KMS-11 (cell line): ENCODE measurements around the gene WWTR1.

Experiments used
- H2AFZ ChIP-seq: fragments of 200-600 bp; sonication (generic); 2 replicates; pipeline ENCODE4 v1.6.1; 2016; ENCODE audit warnings: antibody characterized with exemption, mixed run types, low read depth
- H3K27ac ChIP-seq: fragments of 200-600 bp; sonication (generic); 2 replicates; pipeline ENCODE4 v1.6.1; 2016; ENCODE audit warnings: mild to moderate bottlenecking, mixed run types
- H3K27me3 ChIP-seq: fragments of 200-600 bp; sonication (generic); 2 replicates; pipeline ENCODE4 v1.6.1; 2017; ENCODE audit warnings: mild to moderate bottlenecking, low read depth, mixed run types, moderate library complexity; ENCODE audit not compliant: insufficient read depth
- H3K36me3 ChIP-seq: fragments of 200-600 bp; sonication (generic); 2 replicates; pipeline ENCODE4 v1.6.1; 2017; ENCODE audit warnings: mild to moderate bottlenecking, mixed run types; ENCODE audit not compliant: insufficient read depth
- H3K4me1 ChIP-seq: fragments of 200-600 bp; sonication (generic); 2 replicates; pipeline ENCODE4 v1.6.1; 2016; ENCODE audit warnings: mild to moderate bottlenecking, low read depth, mixed run types; ENCODE audit not compliant: poor library complexity, severe bottlenecking
- H3K4me2 ChIP-seq: fragments of 200-600 bp; sonication (generic); 2 replicates; pipeline ENCODE4 v1.7.0; 2016; ENCODE audit warnings: mild to moderate bottlenecking, mixed run types
- H3K4me3 ChIP-seq: fragments of 200-600 bp; sonication (generic); IDR thresholded peaks from 2 replicates; pipeline ENCODE4 v1.6.1; 2017; ENCODE audit warnings: low read depth, low read length, mixed read lengths; ENCODE audit not compliant: insufficient read depth
- H3K79me2 ChIP-seq: fragments of 200-600 bp; sonication (generic); 2 replicates; pipeline ENCODE4 v1.6.1; 2016; ENCODE audit warnings: low read depth, mixed run types; ENCODE audit not compliant: insufficient read depth
- H3K9ac ChIP-seq: fragments of 200-600 bp; sonication (generic); 2 replicates; pipeline ENCODE4 v1.6.1; 2016; ENCODE audit warnings: mild to moderate bottlenecking, mixed run types
- H4K20me1 ChIP-seq: fragments of 200-600 bp; sonication (generic); 2 replicates; pipeline ENCODE4 v1.6.1; 2016; ENCODE audit warnings: mild to moderate bottlenecking, mixed run types; ENCODE audit not compliant: insufficient read depth
- CTCF ChIP-seq: fragments of 200-600 bp; sonication (generic); conservative IDR thresholded peaks from 2 replicates; pipeline ENCODE4 v1.6.1; 2017; ENCODE audit warnings: low read depth, mild to moderate bottlenecking, antibody characterized with exemption, low read length, moderate library complexity, mixed read lengths

Gene WWTR1

GRCh38 chr3:149640976-149641728 is 16.7 kb downstream of the WWTR1 start:
- H3K27me3 ChIP-seq: no peaks in the 10 kb centered on the region
- no peak overlapping the region for H2AFZ ChIP-seq
- no peaks in the 10 kb centered on the region for H3K36me3 ChIP-seq
- no peak overlapping the region for H3K4me3 ChIP-seq
- no peak overlapping the region for H3K9ac ChIP-seq
- H3K79me2 ChIP-seq: no peaks in the 10 kb centered on the region
- H3K4me1 ChIP-seq: no peaks in the 10 kb centered on the region
- H4K20me1 ChIP-seq: no peaks in the 10 kb centered on the region
- no peak overlapping the region for H3K4me2 ChIP-seq
- H3K27ac ChIP-seq: no peak overlapping the region
- TF ChIP-seq CTCF: no peak

DNA sequence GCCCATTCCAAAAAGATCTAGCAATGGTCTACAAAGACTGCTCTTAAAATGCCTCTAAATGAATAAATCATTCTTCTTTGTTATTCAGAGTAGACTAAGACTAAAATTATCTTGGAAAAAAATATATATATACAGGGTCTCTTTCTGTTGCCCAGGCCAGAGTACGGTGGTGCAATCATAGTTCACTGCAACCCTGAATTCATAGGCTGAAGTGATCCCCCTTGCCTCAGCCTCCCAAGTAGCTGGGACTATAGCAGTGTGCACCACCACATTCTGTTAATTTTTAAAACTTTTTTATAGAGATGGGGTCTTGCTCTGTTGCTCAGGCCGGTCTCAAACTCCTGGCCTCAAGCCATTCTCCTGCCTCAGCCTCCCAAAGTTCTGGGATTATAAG is 18.7 kb downstream of the WWTR1 start:
- no peaks in the 10 kb centered on the region for H3K36me3 ChIP-seq
- H3K9ac ChIP-seq: no peak overlapping the region
- no peak overlapping the region for H2AFZ ChIP-seq
- no peak overlapping the region for H3K4me2 ChIP-seq
- no peak for TF ChIP-seq CTCF
- H3K27me3 ChIP-seq: no peaks in the 10 kb centered on the region
- H3K79me2 ChIP-seq: no peaks in the 10 kb centered on the region
- H4K20me1 ChIP-seq: no peaks in the 10 kb centered on the region
- H3K27ac ChIP-seq: no peak overlapping the region
- H3K4me1 ChIP-seq: no peaks in the 10 kb centered on the region
- no peak overlapping the region for H3K4me3 ChIP-seq

DNA sequence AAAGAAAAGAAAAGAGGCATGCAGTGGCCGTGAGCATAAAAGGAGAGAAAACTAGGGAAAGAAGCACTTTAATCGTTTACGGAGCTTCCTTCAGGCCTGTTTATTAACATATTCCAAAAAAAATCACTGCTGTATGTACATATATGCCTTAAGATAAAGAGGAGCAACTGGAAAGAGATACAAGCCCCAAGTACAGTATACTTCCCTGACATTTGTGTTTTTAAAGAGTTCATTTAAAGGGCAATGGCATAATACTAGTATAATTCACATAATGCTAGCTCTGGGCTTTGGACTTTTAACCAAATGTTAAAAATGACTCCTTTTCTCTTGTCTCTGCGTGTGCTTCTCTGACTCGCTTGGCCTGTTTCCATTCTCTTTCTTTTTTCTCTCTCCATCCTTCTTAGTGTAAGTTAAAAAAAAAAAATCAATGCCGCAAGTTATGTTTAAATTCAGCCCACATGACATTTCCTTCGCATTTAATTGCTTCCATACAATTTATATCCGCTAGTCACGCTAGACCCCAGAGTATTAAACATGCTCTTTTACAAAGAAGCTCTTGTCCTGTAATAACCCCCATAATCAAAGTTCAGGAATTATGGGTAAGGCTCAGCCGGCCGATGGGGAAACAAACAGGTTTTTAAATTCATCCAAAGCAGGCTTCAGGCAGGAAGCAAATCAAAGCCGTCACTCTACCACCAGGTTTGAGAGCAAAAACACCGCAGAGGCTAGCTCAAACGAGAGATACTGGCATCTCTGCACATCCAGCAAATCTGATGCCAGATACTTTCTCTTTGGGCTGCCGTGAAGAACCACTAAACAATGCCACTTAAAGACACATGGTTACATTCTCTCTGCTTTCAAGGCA is 19.4 kb downstream of the WWTR1 start:
- Histone ChIP-seq H3K4me1 (no peaks in the 10 kb centered on the region), H3K9ac (no peak overlapping the region), H3K4me3 (no peak overlapping the region), H3K36me3 (no peaks in the 10 kb centered on the region), H3K27me3 (no peaks in the 10 kb centered on the region), H3K4me2 (no peak overlapping the region), H3K27ac (no peak overlapping the region), H2AFZ (no peak overlapping the region), H4K20me1 (no peaks in the 10 kb centered on the region), H3K79me2 (no peaks in the 10 kb centered on the region)
- TF ChIP-seq CTCF: no peak

- no peak for TF ChIP-seq CTCF
- Histone ChIP-seq H3K9ac (no peak overlapping the region), H3K4me2 (no peak overlapping the region), H3K27me3 (no peaks in the 10 kb centered on the region), H4K20me1 (no peaks in the 10 kb centered on the region), H3K79me2 (no peaks in the 10 kb centered on the region), H3K4me1 (no peaks in the 10 kb centered on the region), H3K27ac (no peak overlapping the region), H3K36me3 (no peaks in the 10 kb centered on the region), H2AFZ (no peak overlapping the region), H3K4me3 (no peak overlapping the region)
Observed at GRCh38 chr3:149635396-149635795, 22.4 kb downstream of the WWTR1 start.
